T-helper 17 cell (primary cell): ENCODE results near the gene RFLNA. TPM values are rescaled to one million over a fixed set of nuclear protein-coding genes. Genes with fewer than 3 reads are reported as not detected.

Experiments used
- ATAC-seq: fragments of 150-1000 bp; cut with Tn5 transposase; 2 replicates; pipeline ENCODE4 v1.10.0; 2021; ENCODE audit warnings: mild to moderate bottlenecking, moderate library complexity
- DNase-seq, 3 donors: peaks; one replicate each; pipeline versions ENCODE4 v3.0.0 to v3.0.0-alpha.2; 2020 to 2021
- H3K9me3 ChIP-seq: one replicate; pipeline ENCODE4 v1.7.0; 2013; ENCODE audit warnings: low read length, mild to moderate bottlenecking; ENCODE audit not compliant: control insufficient read depth, poor library complexity, severe bottlenecking
- H3K27ac Mint-ChIP-seq: one replicate; pipeline ENCODE4 v1.8.0; 2022; ENCODE audit warnings: mild to moderate bottlenecking, moderate library complexity, mixed read lengths
- H3K27me3 Mint-ChIP-seq: one replicate; pipeline ENCODE4 v1.8.0; 2022; ENCODE audit warnings: mixed read lengths
- H3K36me3 Mint-ChIP-seq: one replicate; pipeline ENCODE4 v1.8.0; 2022; ENCODE audit warnings: low read depth, mixed read lengths
- H3K4me1 Mint-ChIP-seq: one replicate; pipeline ENCODE4 v1.8.0; 2022; ENCODE audit warnings: mild to moderate bottlenecking, mixed read lengths
- H3K4me3 Mint-ChIP-seq: one replicate; pipeline ENCODE4 v1.8.0; 2022; ENCODE audit warnings: mild to moderate bottlenecking, moderate library complexity, mixed read lengths
- total RNA-seq, 4 donors: library from RNA in 2 of 4; stranded (reverse) in 2 of 4; gene quantifications; one replicate each; pipeline ENCODE4 v1.2.3 and lab custom pipeline; 2022 to 2026

Gene RFLNA
- total RNA-seq, 2 donors from 2014 or later, result not detected

DNA sequence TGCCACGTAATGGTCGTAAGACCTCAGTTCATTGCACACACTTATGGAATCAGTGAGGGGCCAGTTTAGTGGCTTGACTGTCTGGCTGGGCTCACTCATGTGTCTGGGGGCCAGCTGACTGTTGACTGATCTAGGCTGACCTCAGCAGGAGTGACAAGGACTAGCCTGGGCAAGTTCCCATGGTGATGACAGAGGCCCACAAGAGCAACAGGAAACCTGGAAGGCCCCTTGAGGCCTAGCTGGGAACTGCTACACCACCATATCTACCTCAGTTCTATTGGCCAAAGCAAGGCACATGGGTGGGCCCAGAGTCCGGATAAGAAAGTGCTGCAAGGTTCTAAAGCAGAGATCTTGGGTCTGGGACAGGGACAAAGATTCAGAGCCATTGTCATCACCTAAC is 21.3 kb upstream of the RFLNA start:
- DNase-seq, result no peak

GRCh38 chr12:124276337-124276736 is 18.6 kb upstream of the RFLNA start:
- no peak overlapping the region for H3K4me3 Mint-ChIP-seq
- no peak overlapping the region for H3K27ac Mint-ChIP-seq
- peaks cover 4% of the 10 kb centered on the region for H3K4me1 Mint-ChIP-seq
- H3K9me3 ChIP-seq, result no peaks in the 10 kb centered on the region
- ATAC-seq (no peak), DNase-seq (no peak)
- H3K36me3 Mint-ChIP-seq, result peaks cover 6% of the 10 kb centered on the region
- H3K27me3 Mint-ChIP-seq, result peaks cover 49% of the 10 kb centered on the region

More for the DNA sequence above, 21.3 kb upstream of the RFLNA start:
- H3K27ac Mint-ChIP-seq, result no peak overlapping the region
- H3K4me3 Mint-ChIP-seq, result no peak overlapping the region
- no peaks in the 10 kb centered on the region for H3K9me3 ChIP-seq
- peaks cover 5% of the 10 kb centered on the region for H3K36me3 Mint-ChIP-seq
- H3K4me1 Mint-ChIP-seq, result peaks cover 4% of the 10 kb centered on the region
- ATAC-seq, result no peak
- peaks cover 60% of the 10 kb centered on the region for H3K27me3 Mint-ChIP-seq

DNA sequence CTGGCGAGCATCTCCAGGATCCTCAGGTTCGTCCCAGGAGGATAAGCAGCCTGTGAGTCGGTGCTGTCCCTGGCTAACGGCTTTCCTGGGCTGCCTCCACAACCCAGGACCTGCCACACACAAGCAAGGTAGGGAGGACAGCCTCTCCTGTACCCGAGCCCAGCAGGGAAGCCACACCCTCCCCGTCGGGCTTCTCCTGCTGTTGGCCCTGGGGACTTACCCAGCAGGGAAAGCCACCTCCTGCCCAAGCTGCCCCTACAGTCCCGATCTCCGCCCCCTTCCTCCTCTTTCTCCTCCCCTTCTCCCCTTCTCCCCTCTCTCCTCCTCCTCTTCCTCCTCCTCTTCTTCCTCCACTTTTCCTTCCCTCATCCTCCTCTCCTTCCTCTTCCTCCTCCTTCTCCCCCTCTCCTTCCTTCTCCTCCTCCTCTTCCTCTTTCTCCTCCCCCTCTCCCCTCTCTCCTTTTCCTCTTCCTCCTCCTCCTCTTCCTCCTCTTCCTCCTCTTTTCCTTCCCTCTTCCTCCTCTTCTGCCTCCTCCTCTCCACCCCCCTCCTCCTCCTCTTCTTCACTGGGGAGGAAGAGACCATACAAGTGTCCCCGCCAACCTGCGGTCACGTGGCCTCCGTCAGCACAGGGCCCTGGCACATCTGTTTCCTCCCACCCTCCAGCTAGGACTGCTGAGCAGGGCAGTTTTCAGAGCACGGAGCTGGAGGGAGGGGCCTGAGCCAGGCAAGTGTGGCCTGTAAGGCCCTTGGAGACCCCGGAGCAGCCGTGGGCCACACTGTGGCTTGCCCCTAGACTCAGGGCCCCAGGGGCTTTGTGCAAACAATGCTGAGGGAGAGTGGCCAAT is 17.3 kb upstream of the RFLNA start:
- Mint-ChIP-seq H3K36me3 (peaks cover 6% of the 10 kb centered on the region), H3K27me3 (peaks cover 51% of the 10 kb centered on the region), H3K4me3 (no peak overlapping the region), H3K4me1 (peaks cover 4% of the 10 kb centered on the region), H3K27ac (no peak overlapping the region)
- H3K9me3 ChIP-seq, result no peaks in the 10 kb centered on the region
- DNase-seq (no peak), ATAC-seq (no peak)

DNA sequence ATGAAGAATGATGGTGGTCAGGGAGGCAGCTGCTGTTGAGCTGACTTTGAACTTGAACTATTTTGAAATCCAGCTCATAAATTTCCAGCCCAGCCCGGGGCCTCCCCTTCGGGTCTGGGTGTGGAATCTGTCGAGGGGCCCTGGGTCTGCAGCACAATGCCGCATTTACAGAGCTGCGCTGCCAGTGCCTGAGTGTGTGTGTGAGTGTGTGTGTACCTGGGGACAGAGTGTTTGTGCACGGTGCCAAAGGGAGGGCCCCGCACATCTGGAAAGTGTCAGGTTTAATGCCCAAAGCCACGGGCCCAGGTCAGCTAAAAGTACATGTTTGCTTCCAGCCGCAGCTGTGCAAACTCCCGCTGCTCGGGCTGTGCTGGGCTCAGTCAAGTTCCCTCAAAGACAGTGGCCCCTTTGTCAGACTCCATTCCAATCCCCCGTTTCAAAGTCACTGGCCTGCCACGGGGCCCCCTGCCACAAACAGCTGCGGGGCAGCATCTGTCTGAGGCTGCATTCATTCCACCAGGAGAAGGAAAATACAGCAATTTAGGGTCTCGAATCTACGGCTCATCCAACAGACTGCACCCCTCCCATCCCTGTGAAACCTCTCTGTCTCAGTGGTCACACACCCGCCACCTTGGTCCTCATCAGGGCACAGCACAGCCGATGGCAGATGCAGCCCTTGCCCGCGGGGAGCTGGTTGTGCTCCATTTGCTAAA is 16.3 kb upstream of the RFLNA start:
- DNase-seq (no peak), ATAC-seq (no peak)
- H3K9me3 ChIP-seq, result no peaks in the 10 kb centered on the region
- H3K27ac Mint-ChIP-seq, result no peak overlapping the region
- H3K36me3 Mint-ChIP-seq, result peaks cover 6% of the 10 kb centered on the region
- H3K4me3 Mint-ChIP-seq, result no peak overlapping the region
- H3K27me3 Mint-ChIP-seq, result peaks cover 61% of the 10 kb centered on the region
- H3K4me1 Mint-ChIP-seq, result peaks cover 4% of the 10 kb centered on the region

DNA sequence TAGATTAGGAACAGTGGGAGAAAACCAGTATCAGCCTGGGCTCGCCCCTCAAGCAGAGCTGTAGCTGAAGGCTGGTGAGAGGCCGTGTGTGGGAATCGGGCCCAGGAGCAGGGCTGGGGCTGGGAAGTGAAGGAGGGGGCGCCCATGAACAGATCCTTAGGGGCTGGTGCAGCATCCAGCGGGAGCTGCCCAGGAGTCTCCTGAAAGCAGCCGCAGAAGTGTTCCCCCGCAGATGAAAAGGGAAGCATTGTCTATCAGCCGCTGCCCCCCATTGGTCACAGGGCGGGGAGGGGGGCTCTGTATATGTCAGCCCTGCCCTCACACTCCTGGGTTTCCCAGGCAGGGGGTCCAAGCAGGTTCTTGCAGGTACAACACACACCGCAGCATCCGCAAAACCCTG is 15.6 kb upstream of the RFLNA start:
- no peaks in the 10 kb centered on the region for H3K9me3 ChIP-seq
- ATAC-seq, result no peak
- peaks cover 62% of the 10 kb centered on the region for H3K27me3 Mint-ChIP-seq

GRCh38 chr12:124279846-124280360 is 15.0 kb upstream of the RFLNA start:
- H3K27ac Mint-ChIP-seq, result no peak overlapping the region
- H3K9me3 ChIP-seq, result no peaks in the 10 kb centered on the region
- peaks cover 6% of the 10 kb centered on the region for H3K36me3 Mint-ChIP-seq
- peaks cover 60% of the 10 kb centered on the region for H3K27me3 Mint-ChIP-seq
- ATAC-seq, result no peak
- no peak overlapping the region for H3K4me3 Mint-ChIP-seq
- no peak for DNase-seq
- peaks cover 3% of the 10 kb centered on the region for H3K4me1 Mint-ChIP-seq

More for the DNA sequence above, 15.6 kb upstream of the RFLNA start:
- Mint-ChIP-seq H3K4me1 (peaks cover 4% of the 10 kb centered on the region), H3K4me3 (no peak overlapping the region), H3K27ac (no peak overlapping the region), H3K36me3 (peaks cover 6% of the 10 kb centered on the region)
- DNase-seq, result no peak

DNA sequence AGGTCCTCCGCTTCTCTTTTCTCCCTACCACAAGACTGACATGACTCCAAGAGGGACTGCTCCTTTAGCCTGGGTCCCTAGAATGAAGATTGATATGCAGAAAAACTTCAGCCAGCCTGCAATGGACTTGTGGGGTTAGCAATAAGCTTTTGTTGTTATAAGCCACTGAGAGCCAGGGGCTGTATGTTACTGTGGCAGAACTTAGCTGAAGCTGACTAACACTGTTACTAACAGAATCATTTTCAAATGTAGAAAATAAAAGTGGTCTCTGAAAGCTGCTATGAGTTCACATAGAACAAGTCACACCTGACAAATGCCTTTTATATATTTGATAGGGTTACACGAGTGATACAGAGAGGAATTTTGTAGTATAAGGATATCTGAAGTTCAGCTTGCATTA is 13.6 kb upstream of the RFLNA start:
- no peaks in the 10 kb centered on the region for H3K4me1 Mint-ChIP-seq
- peaks cover 50% of the 10 kb centered on the region for H3K27me3 Mint-ChIP-seq
- H3K27ac Mint-ChIP-seq, result no peak overlapping the region
- no peaks in the 10 kb centered on the region for H3K9me3 ChIP-seq
- ATAC-seq (no peak), DNase-seq (no peak)
- peaks cover 6% of the 10 kb centered on the region for H3K36me3 Mint-ChIP-seq
- no peak overlapping the region for H3K4me3 Mint-ChIP-seq

DNA sequence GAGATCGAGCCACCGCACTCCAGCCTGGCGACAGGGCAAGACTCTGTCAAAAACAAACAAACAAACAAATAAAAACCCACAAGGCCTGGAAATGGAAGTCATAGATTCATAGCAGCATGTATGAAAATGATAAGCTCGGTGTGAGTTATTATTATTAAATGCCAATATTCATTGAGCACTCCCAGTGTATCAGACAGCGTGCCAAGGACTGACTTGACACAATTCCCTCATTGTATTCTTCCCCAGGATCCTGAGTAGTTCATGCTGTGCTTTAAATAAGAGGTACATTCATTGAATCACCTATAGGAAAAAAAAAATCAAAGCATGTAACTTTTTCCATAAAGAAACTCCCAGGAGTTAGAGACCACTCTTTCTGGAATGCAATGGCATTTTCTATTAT is 12.6 kb upstream of the RFLNA start:
- H3K4me1 Mint-ChIP-seq, result no peaks in the 10 kb centered on the region
- peaks cover 43% of the 10 kb centered on the region for H3K27me3 Mint-ChIP-seq
- no peak for DNase-seq
- no peak for ATAC-seq
- no peaks in the 10 kb centered on the region for H3K9me3 ChIP-seq
- H3K27ac Mint-ChIP-seq, result no peak overlapping the region
- no peak overlapping the region for H3K4me3 Mint-ChIP-seq
- H3K36me3 Mint-ChIP-seq, result peaks cover 6% of the 10 kb centered on the region

- Mint-ChIP-seq H3K27ac (no peak overlapping the region), H3K4me1 (no peaks in the 10 kb centered on the region), H3K4me3 (no peak overlapping the region), H3K36me3 (peaks cover 6% of the 10 kb centered on the region), H3K27me3 (peaks cover 45% of the 10 kb centered on the region)
- ATAC-seq, result no peak
- DNase-seq, result no peak
- H3K9me3 ChIP-seq, result no peaks in the 10 kb centered on the region
Measured at GRCh38 chr12:124283326-124283725, 11.6 kb upstream of the RFLNA start.

GRCh38 chr12:124284368-124284767 is 10.5 kb upstream of the RFLNA start:
- H3K36me3 Mint-ChIP-seq, result peaks cover 2% of the 10 kb centered on the region
- H3K4me3 Mint-ChIP-seq, result no peak overlapping the region
- peaks cover 39% of the 10 kb centered on the region for H3K27me3 Mint-ChIP-seq
- no peaks in the 10 kb centered on the region for H3K9me3 ChIP-seq
- no peak for DNase-seq
- no peaks in the 10 kb centered on the region for H3K4me1 Mint-ChIP-seq
- no peak for ATAC-seq
- H3K27ac Mint-ChIP-seq, result no peak overlapping the region

DNA sequence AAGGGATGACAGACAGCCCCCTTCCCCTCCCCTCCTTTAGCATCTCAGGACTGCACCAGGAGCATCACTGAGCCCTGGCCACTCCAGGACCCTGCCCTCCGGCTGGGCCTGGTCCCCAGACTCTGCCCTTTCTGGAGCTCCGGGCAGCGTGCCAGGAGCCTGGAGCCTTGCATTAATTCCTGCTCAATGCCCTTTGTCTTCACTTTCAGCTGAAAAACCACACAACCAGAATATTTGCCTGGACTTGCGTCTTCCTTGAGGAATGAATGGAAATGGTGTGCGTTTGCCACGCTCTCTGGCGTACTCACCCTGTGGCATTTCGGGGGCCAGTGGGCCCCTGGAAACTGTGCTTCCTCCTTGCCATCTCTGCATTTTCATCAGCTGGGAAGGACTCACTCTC is 8.5 kb upstream of the RFLNA start:
- DNase-seq (no peak), ATAC-seq (no peak)
- no peaks in the 10 kb centered on the region for H3K4me1 Mint-ChIP-seq
- H3K4me3 Mint-ChIP-seq, result no peak overlapping the region
- no peak overlapping the region for H3K27ac Mint-ChIP-seq
- H3K9me3 ChIP-seq, result no peaks in the 10 kb centered on the region
- H3K36me3 Mint-ChIP-seq, result peaks cover 2% of the 10 kb centered on the region
- peaks cover 33% of the 10 kb centered on the region for H3K27me3 Mint-ChIP-seq

DNA sequence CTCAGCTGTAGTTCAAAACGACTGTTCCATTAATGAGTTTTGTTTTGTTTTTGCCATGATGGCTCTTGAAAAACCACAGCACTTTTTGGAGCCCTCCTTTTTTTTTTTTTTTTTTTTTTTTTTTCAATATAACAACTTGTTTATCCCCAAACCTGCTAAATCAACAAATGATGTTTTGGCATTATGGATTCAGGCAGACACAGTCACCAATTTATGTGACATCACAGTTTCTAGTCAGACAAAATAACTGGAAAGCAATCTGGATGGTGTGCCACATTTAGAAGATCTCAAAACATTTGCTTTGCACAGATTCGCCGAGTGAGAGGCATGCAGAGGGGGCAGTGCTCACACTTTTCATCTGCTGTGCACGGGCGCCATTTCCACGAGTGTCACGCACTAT is 7.9 kb upstream of the RFLNA start:
- H3K4me3 Mint-ChIP-seq, result no peak overlapping the region
- peaks cover 31% of the 10 kb centered on the region for H3K27me3 Mint-ChIP-seq
- ATAC-seq, result no peak
- no peak overlapping the region for H3K27ac Mint-ChIP-seq
- no peaks in the 10 kb centered on the region for H3K9me3 ChIP-seq
- DNase-seq, result no peak
- no peaks in the 10 kb centered on the region for H3K4me1 Mint-ChIP-seq
- H3K36me3 Mint-ChIP-seq, result peaks cover 2% of the 10 kb centered on the region

DNA sequence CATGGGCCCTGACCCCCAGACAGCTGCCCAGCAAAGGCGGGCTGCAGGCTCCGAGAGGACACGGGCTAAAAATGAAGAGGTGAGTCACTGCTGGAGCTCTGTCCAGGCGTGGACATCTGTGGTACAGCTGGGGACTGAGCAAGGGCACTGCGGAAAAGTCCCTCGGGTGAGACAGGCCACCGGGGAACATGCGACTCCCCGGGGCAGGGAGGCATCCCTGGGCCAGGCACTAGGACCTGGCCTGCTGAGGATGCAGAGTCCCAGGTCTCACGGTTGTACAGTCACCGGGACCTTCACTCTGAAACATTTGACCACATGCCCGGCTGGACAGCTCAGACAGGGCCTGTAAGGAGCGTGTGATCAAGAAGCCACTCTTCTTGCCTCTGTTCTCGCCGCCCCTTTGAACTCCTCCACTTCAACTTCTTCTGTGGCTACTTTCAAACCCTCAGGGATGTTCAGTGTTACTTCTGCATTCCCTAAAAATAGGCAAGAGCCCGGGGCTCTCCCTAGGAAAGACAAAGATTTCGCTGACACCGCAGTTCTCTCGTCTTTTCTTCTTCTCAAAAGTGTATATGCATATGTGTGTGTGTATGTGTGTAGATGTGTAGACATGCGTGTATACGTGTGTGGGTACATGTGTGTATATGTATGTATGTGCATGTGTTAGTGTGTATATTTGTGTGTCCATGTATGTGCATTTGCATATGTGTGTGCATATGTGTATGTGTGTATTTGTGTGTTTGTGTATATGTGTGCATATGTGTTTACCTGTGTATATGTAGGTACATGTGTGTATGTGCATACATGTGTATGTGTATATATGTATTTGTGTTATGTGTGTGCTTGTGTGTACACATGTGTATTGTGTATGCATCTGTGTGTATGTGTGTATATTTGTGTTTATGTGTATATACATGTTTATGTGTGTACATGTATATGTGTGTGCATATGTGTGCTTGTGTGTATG is 5.0 kb upstream of the RFLNA start:
- no peak for DNase-seq
- H3K27me3 Mint-ChIP-seq, result peaks cover 34% of the 10 kb centered on the region
- no peak for ATAC-seq
- H3K36me3 Mint-ChIP-seq, result peaks cover 2% of the 10 kb centered on the region
- H3K9me3 ChIP-seq, result no peaks in the 10 kb centered on the region
- H3K27ac Mint-ChIP-seq, result no peak overlapping the region
- no peak overlapping the region for H3K4me3 Mint-ChIP-seq
- no peaks in the 10 kb centered on the region for H3K4me1 Mint-ChIP-seq
